Articular chondrocyte of knee joint (primary cell): ENCODE measurements around the gene GPR12. TPM values are rescaled to one million over a fixed set of nuclear protein-coding genes. Genes with fewer than 3 reads are reported as not detected.

Experiments used
- total RNA-seq: library from RNA; depleted of rRNA; stranded (reverse); fragments of >200 nt; gene quantifications from 2 replicates; pipeline ENCODE4 v1.2.3, GENCODE V29; 2012

GPR12 gene
- not detected in 2 replicates for total RNA-seq

GRCh38 chr13:26759907-26760831, at the start of gene GPR12:
Gene GPR12 (minus strand): TSS chr13:26760786. CDS start chr13:26759827, 959 bp downstream.

Other genes starting within 250 kb of the GPR12 start
- 15.3 and 18.8 TPM in 2 replicates for gene WASF3, start 203.1 kb downstream of the GPR12 start, total RNA-seq